IPS-18a (cell line): ENCODE measurements around the gene MGST1.

Experiments used
- H3K27ac ChIP-seq: one replicate; pipeline ENCODE4 v1.5.1; 2013; ENCODE audit warnings: low read length
- H3K27me3 ChIP-seq: one replicate; pipeline ENCODE4 v1.6.1; 2013; ENCODE audit warnings: mild to moderate bottlenecking, low read length; ENCODE audit not compliant: control insufficient read depth, insufficient read depth
- H3K36me3 ChIP-seq: one replicate; pipeline ENCODE4 v1.6.1; 2013; ENCODE audit warnings: low read depth, low read length; ENCODE audit not compliant: control insufficient read depth
- H3K4me1 ChIP-seq: one replicate; pipeline ENCODE4 v1.6.1; 2013; ENCODE audit warnings: low read depth, low read length; ENCODE audit not compliant: control insufficient read depth
- H3K4me3 ChIP-seq: one replicate; pipeline ENCODE4 v1.5.1; 2013; ENCODE audit warnings: low read length
- H3K9ac ChIP-seq: one replicate; pipeline ENCODE4 v1.6.1; 2013; ENCODE audit warnings: mild to moderate bottlenecking, low read length, moderate library complexity
- H3K9me3 ChIP-seq: one replicate; pipeline ENCODE4 v1.6.1; 2013; ENCODE audit warnings: low read depth, low read length; ENCODE audit not compliant: control insufficient read depth

Gene MGST1, protein sequence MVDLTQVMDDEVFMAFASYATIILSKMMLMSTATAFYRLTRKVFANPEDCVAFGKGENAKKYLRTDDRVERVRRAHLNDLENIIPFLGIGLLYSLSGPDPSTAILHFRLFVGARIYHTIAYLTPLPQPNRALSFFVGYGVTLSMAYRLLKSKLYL

GRCh38 chr12:16347391-16348298 lies at the start of gene MGST1:
Gene MGST1, plus strand, starts transcription at chr12:16347645. Its CDS starts 6,608 bp downstream, at chr12:16354253.
- peaks cover 28% of the 10 kb centered on the region for H3K4me1 ChIP-seq
- no peaks in the 10 kb centered on the region for H3K27me3 ChIP-seq
- H3K4me3 ChIP-seq, result peak within 1 kb of the TSS; percentile 74
- H3K27ac ChIP-seq, result peak within 1 kb of the TSS; percentile 78
- no peaks in the 10 kb centered on the region for H3K9me3 ChIP-seq
- peak within 1 kb of the TSS; percentile 87 for H3K9ac ChIP-seq
- H3K36me3 ChIP-seq, result peaks cover 12% of the 10 kb centered on the region

DNA sequence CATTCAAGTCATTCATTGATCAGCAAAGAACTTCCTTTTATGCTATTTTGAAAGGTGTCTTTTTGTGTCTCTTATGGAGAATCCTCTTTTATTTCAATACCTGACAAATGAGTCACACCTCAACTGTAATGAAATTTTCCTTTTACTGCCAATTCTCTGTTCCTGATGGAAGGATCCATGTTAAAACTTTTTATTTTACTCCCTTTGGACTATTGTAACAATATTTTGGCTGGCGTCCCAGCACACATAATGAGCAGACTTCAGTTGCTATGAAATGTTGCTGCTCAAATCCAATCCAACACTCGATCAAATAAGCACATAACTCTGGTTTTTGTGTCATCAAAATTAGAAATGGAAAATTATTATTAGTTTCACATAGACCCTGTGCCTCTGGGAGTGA lies 48.0 kb upstream of the MGST1 start:
- H3K4me1 ChIP-seq, result peaks cover 4% of the 10 kb centered on the region

GRCh38 chr12:16300122-16300521 lies 47.3 kb upstream of the MGST1 start:
- no peak overlapping the region for H3K9ac ChIP-seq
- H3K27me3 ChIP-seq, result no peaks in the 10 kb centered on the region
- no peak overlapping the region for H3K4me3 ChIP-seq

More for the DNA sequence above, 48.0 kb upstream of the MGST1 start:
- H3K4me3 ChIP-seq, result no peak overlapping the region
- H3K27ac ChIP-seq, result no peak overlapping the region
- no peaks in the 10 kb centered on the region for H3K9me3 ChIP-seq
- no peak overlapping the region for H3K9ac ChIP-seq
- H3K36me3 ChIP-seq, result no peaks in the 10 kb centered on the region
- H3K27me3 ChIP-seq, result no peaks in the 10 kb centered on the region

GRCh38 chr12:16300736-16301135 lies 46.7 kb upstream of the MGST1 start:
- peaks cover 4% of the 10 kb centered on the region for H3K4me1 ChIP-seq
- H3K27me3 ChIP-seq, result no peaks in the 10 kb centered on the region
- no peaks in the 10 kb centered on the region for H3K9me3 ChIP-seq
- no peak overlapping the region for H3K4me3 ChIP-seq
- H3K27ac ChIP-seq, result no peak overlapping the region
- H3K36me3 ChIP-seq, result no peaks in the 10 kb centered on the region
- H3K9ac ChIP-seq, result no peak overlapping the region

More at GRCh38 chr12:16300122-16300521, 47.3 kb upstream of the MGST1 start:
- H3K36me3 ChIP-seq, result no peaks in the 10 kb centered on the region
- no peaks in the 10 kb centered on the region for H3K9me3 ChIP-seq
- H3K4me1 ChIP-seq, result peaks cover 4% of the 10 kb centered on the region
- no peak overlapping the region for H3K27ac ChIP-seq

DNA sequence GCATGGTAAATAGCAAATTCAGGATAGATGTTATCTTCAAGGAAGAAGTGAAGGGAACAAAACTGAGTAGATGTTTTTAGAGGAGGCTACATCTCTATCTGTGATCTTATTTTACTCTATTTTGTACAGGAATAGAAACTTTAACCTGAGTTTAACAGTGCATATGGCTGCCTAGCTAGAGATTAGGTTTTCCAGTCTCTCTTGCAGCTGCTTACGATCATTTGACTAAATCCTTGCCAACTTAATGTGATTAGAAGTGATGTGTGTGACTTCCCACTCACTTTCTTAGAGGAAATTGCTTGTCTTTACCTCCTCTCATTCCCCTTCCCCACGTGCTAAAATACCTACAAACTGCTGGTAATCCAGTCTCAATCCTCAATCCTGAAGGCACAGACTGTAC lies 43.5 kb upstream of the MGST1 start:
- H3K27me3 ChIP-seq, result no peaks in the 10 kb centered on the region
- H3K4me3 ChIP-seq, result no peak overlapping the region
- no peak overlapping the region for H3K27ac ChIP-seq
- no peaks in the 10 kb centered on the region for H3K36me3 ChIP-seq
- H3K9ac ChIP-seq, result no peak overlapping the region
- H3K9me3 ChIP-seq, result peaks cover 3% of the 10 kb centered on the region
- peaks cover 4% of the 10 kb centered on the region for H3K4me1 ChIP-seq

DNA sequence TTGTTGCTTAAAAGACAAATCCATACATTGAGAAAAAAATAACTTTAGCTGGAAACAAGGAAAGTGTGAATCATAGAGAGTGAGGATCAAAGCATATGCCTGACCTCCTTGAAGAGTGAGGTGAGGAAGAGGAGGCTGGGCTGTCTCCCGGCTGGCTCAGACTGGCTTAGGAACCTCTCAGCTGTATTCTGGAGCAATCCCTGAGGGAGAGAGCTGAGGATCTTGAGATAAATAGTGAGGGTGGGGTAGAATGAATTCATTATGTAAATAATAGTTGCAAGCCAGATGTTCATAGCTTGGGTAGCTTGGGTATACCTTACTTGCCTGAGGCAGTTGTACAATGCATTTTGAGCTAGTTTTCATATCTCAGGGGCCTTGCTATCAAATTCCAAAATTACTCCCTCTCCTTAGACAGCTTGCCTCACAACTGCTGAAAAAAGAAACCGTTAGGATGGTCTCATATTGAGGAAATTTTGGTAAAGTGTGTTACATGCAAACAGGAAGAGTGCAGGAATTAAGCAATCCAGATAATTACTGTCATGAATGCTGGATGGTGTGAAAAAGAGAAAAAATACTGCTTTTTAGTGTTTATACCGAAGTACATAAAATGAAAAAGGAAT lies 39.5 kb upstream of the MGST1 start:
- no peaks in the 10 kb centered on the region for H3K27me3 ChIP-seq
- H3K27ac ChIP-seq, result no peak overlapping the region
- no peak overlapping the region for H3K4me3 ChIP-seq
- no peaks in the 10 kb centered on the region for H3K4me1 ChIP-seq
- H3K36me3 ChIP-seq, result no peaks in the 10 kb centered on the region
- no peak overlapping the region for H3K9ac ChIP-seq
- H3K9me3 ChIP-seq, result peaks cover 4% of the 10 kb centered on the region

DNA sequence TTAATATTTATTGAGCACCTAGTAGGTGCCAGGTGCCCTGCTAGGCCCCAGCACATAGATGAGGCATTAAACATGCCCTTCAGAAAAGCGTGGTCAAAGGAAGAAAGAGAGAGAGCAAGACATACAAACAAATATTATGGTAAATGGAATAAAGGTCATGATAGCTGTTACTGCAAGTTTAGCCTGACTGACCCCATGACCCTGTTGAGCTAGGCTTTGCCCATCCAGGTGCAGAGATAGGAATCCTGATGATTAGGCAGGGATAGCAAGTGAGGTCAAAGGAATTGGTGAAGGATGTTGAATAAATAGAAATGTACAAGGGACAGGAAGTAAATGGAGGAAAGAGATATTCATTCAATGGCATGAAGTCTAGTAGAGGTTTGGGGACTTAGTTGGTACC lies 36.5 kb upstream of the MGST1 start:
- Histone ChIP-seq H3K4me1 (no peaks in the 10 kb centered on the region), H3K36me3 (no peaks in the 10 kb centered on the region), H3K27ac (no peak overlapping the region), H3K27me3 (no peaks in the 10 kb centered on the region), H3K9me3 (peaks cover 4% of the 10 kb centered on the region), H3K4me3 (no peak overlapping the region), H3K9ac (no peak overlapping the region)

DNA sequence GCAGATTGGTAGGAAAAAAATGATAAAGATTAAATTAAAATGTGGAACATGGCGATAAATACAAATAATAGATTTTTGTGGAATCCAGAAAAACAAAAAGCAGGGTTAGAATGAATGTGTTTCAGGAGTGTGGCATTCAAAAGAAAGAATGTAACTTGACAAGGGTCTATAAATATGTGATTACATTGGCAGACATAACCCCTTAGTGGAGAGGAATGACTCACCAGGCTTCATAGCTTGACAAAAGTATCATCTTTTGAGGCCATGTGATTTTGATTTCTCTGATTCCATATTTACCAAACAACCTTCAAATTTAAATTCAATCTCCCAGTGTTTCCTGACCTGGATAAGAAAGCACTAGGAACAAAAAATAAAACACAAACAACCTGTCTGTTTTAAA lies 24.4 kb upstream of the MGST1 start:
- H3K27ac ChIP-seq, result no peak overlapping the region
- no peaks in the 10 kb centered on the region for H3K36me3 ChIP-seq
- no peaks in the 10 kb centered on the region for H3K9me3 ChIP-seq
- H3K4me3 ChIP-seq, result no peak overlapping the region
- H3K4me1 ChIP-seq, result no peaks in the 10 kb centered on the region
- no peaks in the 10 kb centered on the region for H3K27me3 ChIP-seq
- no peak overlapping the region for H3K9ac ChIP-seq

DNA sequence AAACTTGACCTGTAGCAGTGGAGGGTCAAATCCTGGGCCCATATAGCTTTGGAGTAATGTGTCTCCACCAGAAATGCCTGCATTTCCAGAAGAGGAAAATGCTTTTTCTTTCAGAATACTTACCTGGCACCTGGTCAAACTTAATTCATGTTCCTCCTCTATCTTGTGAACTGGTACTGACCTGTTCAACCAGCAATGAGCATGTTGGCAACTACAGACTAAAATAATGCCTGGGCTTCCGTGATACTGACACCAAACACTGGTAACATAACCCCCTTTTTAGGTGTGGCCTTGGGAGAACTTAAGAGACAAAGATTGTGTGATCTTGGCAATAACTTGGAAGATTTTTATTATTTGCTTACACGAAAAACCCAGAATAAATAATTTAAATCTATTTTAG lies 23.8 kb upstream of the MGST1 start:
- H3K4me3 ChIP-seq, result no peak overlapping the region
- H3K27me3 ChIP-seq, result no peaks in the 10 kb centered on the region
- no peaks in the 10 kb centered on the region for H3K36me3 ChIP-seq
- no peak overlapping the region for H3K9ac ChIP-seq
- no peaks in the 10 kb centered on the region for H3K4me1 ChIP-seq
- no peaks in the 10 kb centered on the region for H3K9me3 ChIP-seq
- H3K27ac ChIP-seq, result no peak overlapping the region

DNA sequence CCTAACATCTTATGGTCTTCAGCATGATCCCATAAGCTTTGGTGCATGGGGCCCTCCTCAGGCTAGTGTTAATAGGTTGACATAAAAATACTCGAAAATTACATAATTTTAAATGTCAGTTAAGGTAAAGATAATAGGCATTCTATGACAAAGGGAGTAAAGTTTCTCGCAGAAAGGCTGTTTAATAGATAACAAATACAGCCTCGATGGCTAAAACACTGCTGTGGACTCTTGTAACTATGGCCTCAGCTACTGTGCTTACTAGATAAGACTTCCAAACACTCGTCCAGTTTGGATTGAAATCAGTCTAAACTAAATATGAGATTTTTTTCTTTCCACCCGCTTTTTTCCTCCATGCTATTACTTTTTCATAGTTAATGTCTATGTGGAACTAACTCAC lies 23.2 kb upstream of the MGST1 start:
- Histone ChIP-seq H3K27me3 (no peaks in the 10 kb centered on the region), H3K4me1 (no peaks in the 10 kb centered on the region), H3K36me3 (no peaks in the 10 kb centered on the region), H3K9me3 (no peaks in the 10 kb centered on the region), H3K27ac (no peak overlapping the region), H3K4me3 (no peak overlapping the region), H3K9ac (no peak overlapping the region)

DNA sequence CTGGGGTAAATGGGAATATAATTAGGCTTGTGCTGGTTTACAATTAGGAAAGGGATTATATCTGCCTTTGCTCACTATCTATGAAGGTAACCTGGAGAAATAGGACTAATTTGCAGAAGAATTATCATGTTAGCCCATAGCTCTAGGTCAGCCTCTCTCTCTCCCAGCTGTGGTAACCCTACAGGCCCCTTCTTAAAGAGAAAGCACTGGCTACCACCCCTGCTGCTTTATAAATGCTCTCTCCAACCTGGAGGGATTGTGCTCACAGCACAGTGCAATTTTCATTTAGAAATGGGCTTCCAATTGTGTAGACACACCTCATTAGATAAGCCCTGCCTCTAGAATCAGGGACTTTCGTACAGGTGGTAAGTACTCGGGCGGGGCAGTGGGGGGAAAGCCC lies 22.7 kb upstream of the MGST1 start:
- no peak overlapping the region for H3K9ac ChIP-seq

More for the DNA sequence above, 22.7 kb upstream of the MGST1 start:
- Histone ChIP-seq H3K27me3 (no peaks in the 10 kb centered on the region), H3K9me3 (no peaks in the 10 kb centered on the region), H3K27ac (no peak overlapping the region), H3K4me1 (no peaks in the 10 kb centered on the region), H3K36me3 (no peaks in the 10 kb centered on the region), H3K4me3 (no peak overlapping the region)
